Sigmoid colon (tissue), 3 donors: ENCODE results near the gene DGKE.

Experiments
- POLR2A ChIP-seq, 2 donors: fragments of 450-650 bp; IDR thresholded peaks; one replicate each; pipeline ENCODE4 v1.6.1; 2016; ENCODE audit warnings: antibody characterized with exemption in 2 of 2, mild to moderate bottlenecking in 2 of 2, moderate library complexity in 2 of 2
- TF ChIP-seq, protein P1 (sequence below), 4 experiments: fragments of 450-650 bp in 3 of 4; fragments of 200-600 bp in 1 of 4; IDR thresholded peaks; one replicate each; pipeline ENCODE4 v1.5.1; 2016 to 2019; ENCODE audit warnings: antibody characterized with exemption in 4 of 4, mild to moderate bottlenecking in 3 of 4, moderate library complexity in 2 of 4

DNA sequence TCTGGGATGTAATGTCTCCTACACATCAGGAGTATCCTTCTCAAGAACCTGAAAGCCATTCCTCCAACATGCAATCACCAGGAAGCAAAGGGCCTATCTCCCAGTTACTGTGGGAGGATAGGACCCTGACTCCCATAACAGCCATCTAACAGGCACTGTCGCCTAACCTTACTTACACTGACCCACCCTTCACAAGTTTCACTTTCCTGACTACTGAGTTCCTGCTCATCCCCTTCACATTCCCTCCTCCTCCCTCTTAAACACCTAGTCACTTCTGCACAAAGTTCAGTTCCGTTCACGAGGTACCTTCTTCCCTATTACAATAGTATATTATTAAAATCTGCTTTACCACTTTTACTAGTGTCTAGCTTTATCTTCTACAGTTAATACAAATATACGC, 1.5 kb upstream of the DGKE start:
- TF ChIP-seq, protein P1, sequence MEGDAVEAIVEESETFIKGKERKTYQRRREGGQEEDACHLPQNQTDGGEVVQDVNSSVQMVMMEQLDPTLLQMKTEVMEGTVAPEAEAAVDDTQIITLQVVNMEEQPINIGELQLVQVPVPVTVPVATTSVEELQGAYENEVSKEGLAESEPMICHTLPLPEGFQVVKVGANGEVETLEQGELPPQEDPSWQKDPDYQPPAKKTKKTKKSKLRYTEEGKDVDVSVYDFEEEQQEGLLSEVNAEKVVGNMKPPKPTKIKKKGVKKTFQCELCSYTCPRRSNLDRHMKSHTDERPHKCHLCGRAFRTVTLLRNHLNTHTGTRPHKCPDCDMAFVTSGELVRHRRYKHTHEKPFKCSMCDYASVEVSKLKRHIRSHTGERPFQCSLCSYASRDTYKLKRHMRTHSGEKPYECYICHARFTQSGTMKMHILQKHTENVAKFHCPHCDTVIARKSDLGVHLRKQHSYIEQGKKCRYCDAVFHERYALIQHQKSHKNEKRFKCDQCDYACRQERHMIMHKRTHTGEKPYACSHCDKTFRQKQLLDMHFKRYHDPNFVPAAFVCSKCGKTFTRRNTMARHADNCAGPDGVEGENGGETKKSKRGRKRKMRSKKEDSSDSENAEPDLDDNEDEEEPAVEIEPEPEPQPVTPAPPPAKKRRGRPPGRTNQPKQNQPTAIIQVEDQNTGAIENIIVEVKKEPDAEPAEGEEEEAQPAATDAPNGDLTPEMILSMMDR (IDR thresholded peaks at IDR 0.05) = no peak
- no peak for TF ChIP-seq POLR2A (IDR thresholded peaks at IDR 0.05)
